ENCODE measurements around the gene TMEM43.

The TMEM43 gene

GRCh38 chr3:14150491-14151230, 25.8 kb downstream of the TMEM43 start:
- in situ Hi-C loops (cut with MboI; ENCODE audit: low sequenced_read_pairs) = no loop called here

GRCh38 chr3:14151471-14152083, 26.7 kb downstream of the TMEM43 start:
- in situ Hi-C loops (cut with MboI; ENCODE audit: low sequenced_read_pairs) = no loop called here

- in situ Hi-C loops (cut with MboI; ENCODE audit: low sequenced_read_pairs) = no loop called here
These were observed 27.5 kb downstream of the TMEM43 start for GRCh38 chr3:14152233-14152962.

GRCh38 chr3:14152963-14153355, 28.1 kb downstream of the TMEM43 start:
- in situ Hi-C loops (cut with MboI; ENCODE audit: low sequenced_read_pairs) = no loop called here

- in situ Hi-C loops (cut with MboI; ENCODE audit: low sequenced_read_pairs) = no loop called here
These were observed 28.8 kb downstream of the TMEM43 start for GRCh38 chr3:14153663-14154062.

GRCh38 chr3:14154276-14154675, 29.4 kb downstream of the TMEM43 start:
- in situ Hi-C loops (cut with MboI; ENCODE audit: low sequenced_read_pairs) = no loop called here

- in situ Hi-C loops (cut with MboI; ENCODE audit: low sequenced_read_pairs) = no loop called here
These were observed 30.1 kb downstream of the TMEM43 start for GRCh38 chr3:14154895-14155440.

GRCh38 chr3:14156201-14156600, 31.3 kb downstream of the TMEM43 start:
- in situ Hi-C loops (cut with MboI; ENCODE audit: low sequenced_read_pairs) = no loop called here

- in situ Hi-C loops (cut with MboI; ENCODE audit: low sequenced_read_pairs) = no loop called here
These were observed 32.1 kb downstream of the TMEM43 start for GRCh38 chr3:14156843-14157561.

GRCh38 chr3:14157951-14158350, 33.1 kb downstream of the TMEM43 start:
- in situ Hi-C loops (cut with MboI; ENCODE audit: low sequenced_read_pairs) = no loop called here

GRCh38 chr3:14158370-14158769, 33.5 kb downstream of the TMEM43 start:
- in situ Hi-C loops (cut with MboI; ENCODE audit: low sequenced_read_pairs) = no loop called here

GRCh38 chr3:14159426-14159825, 34.6 kb downstream of the TMEM43 start:
- in situ Hi-C loops (cut with MboI; ENCODE audit: low sequenced_read_pairs) = no loop called here

GRCh38 chr3:14161282-14161681, 36.4 kb downstream of the TMEM43 start:
- in situ Hi-C loops (cut with MboI; ENCODE audit: low sequenced_read_pairs) = no loop called here

- in situ Hi-C loops (cut with MboI; ENCODE audit: low sequenced_read_pairs) = no loop called here
These were observed 37.3 kb downstream of the TMEM43 start for GRCh38 chr3:14162178-14162577.

GRCh38 chr3:14166877-14167603, 42.2 kb downstream of the TMEM43 start:
- in situ Hi-C loops (cut with MboI; ENCODE audit: low sequenced_read_pairs) = no loop called here

- in situ Hi-C loops (cut with MboI; ENCODE audit: low sequenced_read_pairs) = no loop called here
These were observed 44.6 kb downstream of the TMEM43 start for GRCh38 chr3:14169435-14169834.

- in situ Hi-C loops (cut with MboI; ENCODE audit: low sequenced_read_pairs) = no loop called here
These were observed 45.0 kb downstream of the TMEM43 start for GRCh38 chr3:14169871-14170270.

- in situ Hi-C loops (cut with MboI; ENCODE audit: low sequenced_read_pairs) = no loop called here
These were observed 45.8 kb downstream of the TMEM43 start for GRCh38 chr3:14170531-14171159.

GRCh38 chr3:14172496-14172895, 47.6 kb downstream of the TMEM43 start:
- in situ Hi-C loops (cut with MboI; ENCODE audit: low sequenced_read_pairs) = no loop called here

GRCh38 chr3:14174483-14174882, 49.6 kb downstream of the TMEM43 start:
- in situ Hi-C loops (cut with MboI; ENCODE audit: low sequenced_read_pairs) = no loop called here
